Measurements from ENCODE around the gene POU3F4.

The POU3F4 gene

DNA sequence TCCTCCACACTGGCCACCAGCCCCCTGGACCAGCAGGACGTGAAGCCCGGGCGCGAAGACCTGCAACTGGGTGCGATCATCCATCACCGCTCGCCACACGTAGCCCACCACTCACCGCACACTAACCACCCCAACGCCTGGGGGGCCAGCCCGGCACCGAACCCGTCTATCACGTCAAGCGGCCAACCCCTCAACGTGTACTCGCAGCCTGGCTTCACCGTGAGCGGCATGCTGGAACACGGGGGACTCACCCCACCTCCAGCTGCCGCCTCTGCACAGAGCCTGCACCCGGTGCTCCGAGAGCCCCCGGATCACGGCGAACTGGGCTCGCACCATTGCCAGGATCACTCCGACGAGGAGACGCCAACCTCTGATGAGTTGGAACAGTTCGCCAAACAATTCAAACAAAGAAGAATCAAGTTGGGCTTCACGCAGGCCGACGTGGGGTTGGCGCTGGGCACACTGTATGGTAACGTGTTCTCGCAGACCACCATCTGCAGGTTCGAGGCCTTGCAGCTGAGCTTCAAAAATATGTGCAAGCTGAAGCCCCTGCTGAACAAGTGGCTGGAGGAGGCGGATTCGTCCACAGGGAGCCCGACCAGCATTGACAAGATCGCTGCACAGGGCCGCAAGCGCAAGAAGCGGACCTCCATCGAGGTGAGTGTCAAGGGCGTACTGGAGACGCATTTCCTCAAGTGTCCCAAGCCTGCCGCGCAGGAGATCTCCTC, 600 bp downstream of the POU3F4 start:
- Histone ChIP-seq H3K4me2 (ENCODE audit: low read length) (no peak overlapping the region), H3K27ac (ENCODE audit: low read depth, low read length, poor library complexity, severe bottlenecking) (no peak overlapping the region), H4K20me1 (ENCODE audit: insufficient read depth, low read length) (no peaks in the 10 kb centered on the region), H3K79me2 (ENCODE audit: insufficient read depth, low read length) (no peaks in the 10 kb centered on the region), H3F3A (ENCODE audit: insufficient read depth, low read length) (no peaks in the 10 kb centered on the region), H2AFZ (ENCODE audit: low read length) (no peak overlapping the region), H3K9me3 (ENCODE audit: low read length) (no peaks in the 10 kb centered on the region), H3K4me3 (ENCODE audit: low read depth, low read length, poor library complexity, severe bottlenecking) (no peak overlapping the region), H3K9ac (ENCODE audit: low read length) (no peak overlapping the region), H3K27me3 (ENCODE audit: insufficient read depth, low read length) (no peaks in the 10 kb centered on the region), H3K9me2 (ENCODE audit: low read depth, low read length) (no peaks in the 10 kb centered on the region), H3K4me1 (ENCODE audit: insufficient read depth, low read length, severe bottlenecking) (peaks cover 7% of the 10 kb centered on the region), H3K36me3 (ENCODE audit: insufficient read depth, low read length) (no peaks in the 10 kb centered on the region)
- TF ChIP-seq EZH2 (IDR thresholded peaks at IDR 0.05; ENCODE audit: borderline replicate concordance, low read length) (no peak), CTCF (IDR thresholded peaks at IDR 0.05; ENCODE audit: low read length) (no peak)

DNA sequence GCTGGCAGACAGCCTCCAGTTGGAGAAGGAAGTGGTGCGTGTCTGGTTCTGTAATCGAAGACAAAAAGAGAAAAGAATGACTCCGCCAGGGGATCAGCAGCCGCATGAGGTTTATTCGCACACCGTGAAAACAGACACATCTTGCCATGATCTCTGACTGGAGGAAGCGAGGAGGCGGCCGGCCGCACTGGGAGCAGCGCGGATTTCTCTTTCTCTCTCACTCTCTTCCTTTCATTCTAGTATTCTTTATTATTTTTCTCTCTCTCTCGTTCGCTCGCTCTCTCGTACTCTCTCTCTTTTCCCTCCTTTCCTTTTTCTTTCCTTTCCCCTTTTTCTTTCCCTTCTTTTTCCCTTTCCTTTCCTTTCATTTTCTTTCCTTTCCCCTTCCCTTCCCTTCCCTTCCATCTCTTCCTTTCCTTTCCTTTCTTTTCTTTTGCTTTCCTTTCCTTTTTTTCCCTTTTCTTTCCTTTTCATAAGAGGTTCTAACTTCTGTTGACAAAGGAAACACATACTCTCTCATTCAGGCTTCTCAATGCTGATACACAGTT, 1.2 kb downstream of the POU3F4 start:
- H3K9me3 ChIP-seq (ENCODE audit: low read length), result no peaks in the 10 kb centered on the region
- no peak overlapping the region for H3K9ac ChIP-seq (ENCODE audit: low read length)
- no peaks in the 10 kb centered on the region for H3F3A ChIP-seq (ENCODE audit: insufficient read depth, low read length)
- no peak overlapping the region for H3K4me3 ChIP-seq (ENCODE audit: low read depth, low read length, poor library complexity, severe bottlenecking)
- TF ChIP-seq EZH2 (IDR thresholded peaks at IDR 0.05; ENCODE audit: borderline replicate concordance, low read length), result no peak
- TF ChIP-seq CTCF (IDR thresholded peaks at IDR 0.05; ENCODE audit: low read length), result no peak
- no peak overlapping the region for H3K27ac ChIP-seq (ENCODE audit: low read depth, low read length, poor library complexity, severe bottlenecking)
- H2AFZ ChIP-seq (ENCODE audit: low read length), result no peak overlapping the region
- H4K20me1 ChIP-seq (ENCODE audit: insufficient read depth, low read length), result no peaks in the 10 kb centered on the region
- no peaks in the 10 kb centered on the region for H3K27me3 ChIP-seq (ENCODE audit: insufficient read depth, low read length)
- no peaks in the 10 kb centered on the region for H3K36me3 ChIP-seq (ENCODE audit: insufficient read depth, low read length)
- H3K4me1 ChIP-seq (ENCODE audit: insufficient read depth, low read length, severe bottlenecking), result peaks cover 7% of the 10 kb centered on the region
- H3K4me2 ChIP-seq (ENCODE audit: low read length), result no peak overlapping the region
- no peaks in the 10 kb centered on the region for H3K79me2 ChIP-seq (ENCODE audit: insufficient read depth, low read length)
- H3K9me2 ChIP-seq (ENCODE audit: low read depth, low read length), result no peaks in the 10 kb centered on the region

DNA sequence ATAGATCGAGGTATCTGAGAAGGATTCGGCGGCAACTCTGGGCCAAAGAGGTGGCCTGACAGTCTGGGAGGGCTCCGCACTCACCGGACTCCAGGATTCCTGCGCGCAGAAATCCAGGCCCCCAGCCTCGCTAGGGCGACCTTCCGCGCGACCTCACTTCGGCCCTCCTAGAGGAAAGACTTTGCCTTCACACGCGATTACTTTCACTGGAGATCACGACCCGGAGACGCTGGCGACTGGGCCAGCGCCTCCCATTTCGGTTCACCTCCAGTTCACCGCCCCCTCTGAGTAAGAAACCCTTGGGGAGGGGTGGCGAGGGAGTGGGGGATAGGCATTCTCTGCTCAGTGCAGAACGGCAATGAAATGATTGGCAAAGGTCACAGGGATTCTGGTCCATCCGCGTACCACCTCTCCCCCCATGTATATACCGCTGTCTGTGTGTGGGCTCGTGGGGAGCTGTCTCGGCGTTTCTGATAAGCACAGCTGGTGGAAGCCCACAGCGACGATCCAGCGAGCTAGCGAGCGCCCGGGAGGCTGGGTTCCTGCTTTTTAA, 2.5 kb downstream of the POU3F4 start:
- Histone ChIP-seq H3K9me3 (ENCODE audit: low read length) (no peaks in the 10 kb centered on the region), H3F3A (ENCODE audit: insufficient read depth, low read length) (no peaks in the 10 kb centered on the region), H3K4me1 (ENCODE audit: insufficient read depth, low read length, severe bottlenecking) (no peaks in the 10 kb centered on the region), H4K20me1 (ENCODE audit: insufficient read depth, low read length) (no peaks in the 10 kb centered on the region), H3K4me3 (ENCODE audit: low read depth, low read length, poor library complexity, severe bottlenecking) (no peak overlapping the region), H3K9me2 (ENCODE audit: low read depth, low read length) (no peaks in the 10 kb centered on the region), H3K79me2 (ENCODE audit: insufficient read depth, low read length) (no peaks in the 10 kb centered on the region), H3K4me2 (ENCODE audit: low read length) (no peak overlapping the region), H3K36me3 (ENCODE audit: insufficient read depth, low read length) (no peaks in the 10 kb centered on the region), H3K27ac (ENCODE audit: low read depth, low read length, poor library complexity, severe bottlenecking) (no peak overlapping the region), H3K27me3 (ENCODE audit: insufficient read depth, low read length) (no peaks in the 10 kb centered on the region), H3K9ac (ENCODE audit: low read length) (no peak overlapping the region), H2AFZ (ENCODE audit: low read length) (no peak overlapping the region)
- TF ChIP-seq EZH2 (IDR thresholded peaks at IDR 0.05; ENCODE audit: borderline replicate concordance, low read length) (no peak), CTCF (IDR thresholded peaks at IDR 0.05; ENCODE audit: low read length) (no peak)

Data from OCI-LY1 (cell line).